Forelimb muscle (tissue), 1 donor: ENCODE data around the gene PTTG1IP. TPM values are rescaled to one million over a fixed set of nuclear protein-coding genes. Genes with fewer than 3 reads are reported as not detected.
"Not testable (repeated sequence)": the region's sequence is repeated elsewhere in the genome, so short reads cannot be mapped to it uniquely, and the experiment has no call there.

Experiments used
- DNase-seq: peaks from one replicate; pipeline ENCODE4 v3.0.0-alpha.2; 2013; ENCODE audit warnings: low read depth
- polyA plus RNA-seq: library from polyadenylated mRNA; unstranded; fragments of 120-200 nt; gene quantifications from one replicate; pipeline ENCODE4 v1.2.1, GENCODE V29; 2013; ENCODE audit not compliant: insufficient read length

PTTG1IP gene
- 129 TPM for polyA plus RNA-seq

GRCh38 chr21:44873356-44874239 lies at the start of gene PTTG1IP:
Gene PTTG1IP (minus strand): TSS chr21:44873690. CDS start chr21:44873616, 74 bp downstream.
- DNase-seq = peak; percentile 92

DNA sequence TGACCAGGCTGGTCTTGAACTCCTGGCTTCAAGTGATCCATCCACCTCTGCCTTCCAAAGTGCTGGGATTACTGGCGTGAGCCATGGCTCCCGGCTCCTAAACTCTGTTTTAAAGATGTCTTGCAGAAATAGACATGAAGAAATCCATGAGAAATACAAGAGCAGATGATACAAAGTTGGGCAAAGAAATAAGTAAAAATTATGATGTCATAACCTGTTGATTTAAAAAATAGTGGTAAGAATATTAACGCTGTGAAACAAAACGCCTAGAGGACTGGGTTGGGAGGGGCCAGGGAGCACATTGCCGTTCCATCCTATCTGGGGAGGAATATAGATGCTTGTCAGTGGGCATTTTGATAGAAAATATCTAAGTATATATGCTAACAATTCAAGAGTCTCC lies 48.4 kb upstream of the PTTG1IP start:
- DNase-seq = no peak

GRCh38 chr21:44920694-44921604 lies 47.5 kb upstream of the PTTG1IP start, which contains the start of gene ITGB2:
Gene ITGB2 (minus strand): TSS chr21:44920899. CDS start chr21:44910782, 10,117 bp downstream.
- DNase-seq = no peak

GRCh38 chr21:44919913-44920693 lies 46.6 kb upstream of the PTTG1IP start:
- DNase-seq = no peak

GRCh38 chr21:44919111-44919912 lies 45.8 kb upstream of the PTTG1IP start:
- no peak for DNase-seq

- no peak for DNase-seq
Measured at GRCh38 chr21:44918581-44919033, 45.1 kb upstream of the PTTG1IP start.

DNA sequence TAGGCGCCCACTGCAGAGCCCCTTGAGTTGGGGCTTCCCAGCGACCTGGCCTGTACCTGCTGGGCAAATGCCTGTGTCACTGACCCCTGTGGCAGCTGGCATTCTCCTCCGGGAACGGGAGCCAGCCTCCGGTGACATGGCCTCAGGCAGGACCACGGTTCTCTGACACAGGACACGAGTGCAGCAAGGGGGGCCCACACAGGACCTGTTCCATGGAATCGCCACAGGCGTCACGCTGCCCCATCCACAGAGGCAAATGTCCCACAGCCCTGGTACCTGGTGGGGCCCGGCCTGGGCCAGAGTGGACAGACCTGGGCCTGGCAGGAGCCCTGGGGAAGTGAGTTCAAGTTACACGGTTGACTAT lies 44.6 kb upstream of the PTTG1IP start:
- DNase-seq = no peak

DNA sequence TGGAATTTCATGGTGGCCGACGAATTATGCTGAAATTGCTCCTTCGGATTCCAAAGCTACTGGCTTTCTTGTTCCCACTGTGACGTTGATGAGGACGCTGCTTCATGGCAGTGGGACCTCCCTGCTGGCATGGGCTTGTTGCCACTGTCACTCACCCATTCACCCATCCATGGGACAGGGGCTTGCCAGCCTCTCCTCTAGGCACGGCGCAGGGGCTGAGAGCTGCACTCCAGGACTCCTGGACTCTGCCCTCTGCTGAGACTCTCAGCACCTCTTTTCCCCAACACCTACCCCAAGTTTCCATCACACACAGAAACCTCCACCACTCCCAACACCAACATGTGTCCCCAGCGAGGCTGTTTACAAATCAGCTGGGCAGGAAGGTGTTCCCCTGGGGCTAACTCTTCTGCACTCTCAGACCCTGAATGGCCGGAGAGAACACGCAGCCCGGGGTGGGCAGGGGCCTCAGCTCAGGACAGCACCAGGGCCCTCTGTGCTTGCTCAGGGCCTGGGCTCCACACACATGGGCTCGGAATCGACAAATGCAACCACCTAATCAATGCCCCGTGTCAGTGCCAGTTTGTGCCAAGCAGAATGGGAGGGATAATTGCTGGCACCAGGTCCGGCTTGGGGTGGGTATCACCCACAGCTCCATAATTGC lies 44.1 kb upstream of the PTTG1IP start:
- no peak for DNase-seq

GRCh38 chr21:44916965-44917364 lies 43.5 kb upstream of the PTTG1IP start:
- no peak for DNase-seq

- DNase-seq = no peak
Measured at GRCh38 chr21:44914176-44914874, 40.8 kb upstream of the PTTG1IP start.

GRCh38 chr21:44913425-44914175 lies 40.1 kb upstream of the PTTG1IP start:
- no peak for DNase-seq

GRCh38 chr21:44912506-44913412 lies 39.3 kb upstream of the PTTG1IP start:
- DNase-seq = not testable (repeated sequence)

DNA sequence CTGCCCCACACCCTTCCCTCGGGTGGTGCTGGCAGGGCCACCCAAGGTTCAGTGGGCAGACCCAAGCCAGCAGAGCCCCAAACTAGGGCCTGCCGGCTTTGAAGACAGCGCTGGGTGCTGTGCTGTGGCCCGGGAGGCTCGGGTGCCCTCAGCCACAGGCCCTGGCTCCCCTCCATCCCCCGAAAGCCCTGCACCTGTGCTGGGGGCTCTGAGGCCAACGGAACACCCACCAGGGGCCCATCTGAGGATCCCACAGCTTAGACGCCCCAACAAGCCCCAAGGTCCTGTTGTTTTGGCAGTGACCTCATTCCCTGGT lies 38.6 kb upstream of the PTTG1IP start:
- DNase-seq = no peak

DNA sequence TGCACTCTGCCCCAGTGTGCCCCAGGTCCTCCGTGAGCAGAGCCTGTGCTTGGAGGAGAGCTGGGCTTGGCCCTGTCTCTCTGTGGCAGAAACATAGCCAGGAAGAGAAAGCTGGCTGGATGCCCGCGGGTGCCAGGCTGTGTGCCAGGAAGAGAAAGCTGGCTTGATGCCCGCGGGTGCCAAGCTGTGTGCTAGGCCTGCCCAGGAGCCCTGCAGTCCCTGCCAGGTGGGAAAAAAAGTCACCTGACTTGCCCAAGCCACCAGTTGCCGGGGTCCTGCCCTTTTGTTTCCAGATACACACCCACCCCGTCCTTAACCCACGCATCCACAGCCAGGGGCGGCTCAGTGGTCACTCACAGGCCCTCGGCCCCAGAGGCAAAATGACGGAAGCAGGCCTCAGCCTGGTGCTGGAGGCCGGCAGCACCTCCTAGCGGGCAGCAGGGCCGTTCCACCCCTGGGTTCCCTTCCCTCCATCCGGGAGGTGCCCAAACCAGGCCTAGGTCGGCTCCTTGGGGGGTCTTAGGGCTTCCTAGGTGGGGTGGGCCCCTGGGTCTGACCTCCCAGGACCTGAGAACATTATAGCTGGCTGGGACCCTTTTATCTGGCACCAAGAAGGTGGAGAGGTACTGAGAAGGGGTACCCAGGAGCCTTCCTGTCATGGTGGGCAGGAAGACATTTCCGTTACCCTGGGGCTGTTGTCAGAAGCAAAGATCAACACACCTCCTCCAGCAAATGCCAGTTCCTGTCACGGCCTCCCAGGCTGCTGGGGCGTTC lies 38.1 kb upstream of the PTTG1IP start:
- DNase-seq = no peak

DNA sequence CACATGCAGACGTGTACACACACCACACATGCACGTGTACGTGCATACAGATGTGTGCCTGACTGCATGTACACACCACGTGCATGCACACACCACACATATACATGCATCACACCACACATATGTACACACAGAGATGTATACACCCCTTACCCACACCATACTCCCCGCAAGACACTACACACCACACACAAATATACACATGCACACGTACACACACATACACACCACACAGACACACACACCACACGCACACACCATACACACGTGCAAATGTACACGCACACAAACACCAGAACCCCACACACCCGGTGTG lies 37.5 kb upstream of the PTTG1IP start:
- no peak for DNase-seq

DNA sequence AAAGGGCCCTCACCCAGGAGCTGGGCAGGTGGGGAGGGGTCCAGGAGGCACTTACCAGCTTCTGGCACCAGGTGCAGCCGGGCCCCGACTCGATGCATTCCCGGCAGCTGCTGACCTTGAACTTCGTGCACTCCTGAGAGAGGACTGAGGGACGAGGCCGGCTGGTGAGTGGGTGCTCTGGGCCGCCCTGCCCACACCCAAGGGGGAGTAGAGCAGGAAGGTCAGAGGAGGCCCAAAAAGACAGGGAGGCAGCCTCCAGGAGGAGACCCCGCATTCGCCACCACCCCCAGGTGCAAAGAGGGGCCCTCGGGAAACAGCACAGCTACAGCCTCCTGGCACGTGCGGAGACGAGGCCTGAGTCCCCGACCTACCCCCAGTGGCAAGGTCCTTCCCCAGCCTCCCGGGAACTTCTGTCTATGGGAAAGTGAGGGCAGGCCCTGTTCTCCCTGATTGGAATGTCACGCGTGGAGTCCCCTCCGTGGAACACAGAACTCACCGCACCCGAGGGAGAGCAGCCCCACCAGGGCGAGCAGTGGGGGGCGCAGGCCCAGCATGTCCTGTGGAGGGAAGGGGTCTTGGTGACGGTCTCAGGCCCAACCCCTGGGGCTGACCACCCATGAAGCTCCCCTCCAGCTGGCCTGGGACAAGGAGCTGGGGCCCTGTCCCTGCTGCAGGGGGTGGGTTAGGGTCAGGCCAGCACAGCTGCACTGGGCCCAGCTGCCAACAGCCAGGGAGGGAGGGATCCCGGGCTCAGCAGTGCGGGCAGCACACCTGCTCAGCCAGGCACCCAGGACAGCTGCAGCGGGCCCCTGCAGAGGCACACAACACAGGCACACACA lies 37.0 kb upstream of the PTTG1IP start:
- DNase-seq = no peak
